ENCODE measurements around the gene RANBP17.

RANBP17 gene

DNA sequence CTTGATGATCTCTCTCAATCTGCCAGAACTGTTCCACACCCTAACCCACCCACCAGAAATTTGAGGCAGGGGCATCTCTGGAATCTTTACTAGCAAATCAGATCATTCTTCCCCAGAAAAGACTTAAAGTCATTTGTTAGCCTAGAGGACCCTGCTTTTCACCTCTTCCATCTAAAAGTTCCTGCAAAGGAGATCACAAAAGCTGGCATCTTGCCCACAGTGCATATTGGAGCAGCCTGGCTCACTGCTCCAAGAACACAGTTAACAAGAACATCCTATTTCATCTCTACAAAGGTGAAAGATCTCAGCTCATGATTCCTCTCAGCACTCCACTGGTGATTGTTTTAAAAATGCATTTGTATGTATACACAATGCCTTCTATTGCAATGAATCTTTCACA is 42.0 kb upstream of the RANBP17 start:
- no peaks in the 10 kb centered on the region for H3K4me1 ChIP-seq (ENCODE audit: control insufficient read depth, insufficient read depth, low read length)
- H3K9me3 ChIP-seq (ENCODE audit: control insufficient read depth, insufficient read depth, low read depth, low read length) = no peaks in the 10 kb centered on the region
- no peak overlapping the region for H3K4me3 ChIP-seq (ENCODE audit: low read depth, low read length)
- TF ChIP-seq ZNF10 (tag by site-specific recombination; IDR thresholded peaks at IDR 0.05) = no peak
- TF ChIP-seq GLIS1 (tag by site-specific recombination; IDR thresholded peaks at IDR 0.05) = no peak
- TF ChIP-seq ZSCAN16 (tag by site-specific recombination; IDR thresholded peaks at IDR 0.05) = no peak
- TF ChIP-seq ZNF174 (tag by site-specific recombination; IDR thresholded peaks at IDR 0.05) = no peak
- ChIA-PET POLR2A (no interaction called here), CTCF (no interaction called here)
- no peak overlapping the region for H3K27ac ChIP-seq (ENCODE audit: extremely low read depth, low read depth, low read length)
- H3K36me3 ChIP-seq (ENCODE audit: control insufficient read depth in 2 of 2, insufficient read depth in 1 of 2, low read length in 2 of 2) = no peaks in the 10 kb centered on the region

DNA sequence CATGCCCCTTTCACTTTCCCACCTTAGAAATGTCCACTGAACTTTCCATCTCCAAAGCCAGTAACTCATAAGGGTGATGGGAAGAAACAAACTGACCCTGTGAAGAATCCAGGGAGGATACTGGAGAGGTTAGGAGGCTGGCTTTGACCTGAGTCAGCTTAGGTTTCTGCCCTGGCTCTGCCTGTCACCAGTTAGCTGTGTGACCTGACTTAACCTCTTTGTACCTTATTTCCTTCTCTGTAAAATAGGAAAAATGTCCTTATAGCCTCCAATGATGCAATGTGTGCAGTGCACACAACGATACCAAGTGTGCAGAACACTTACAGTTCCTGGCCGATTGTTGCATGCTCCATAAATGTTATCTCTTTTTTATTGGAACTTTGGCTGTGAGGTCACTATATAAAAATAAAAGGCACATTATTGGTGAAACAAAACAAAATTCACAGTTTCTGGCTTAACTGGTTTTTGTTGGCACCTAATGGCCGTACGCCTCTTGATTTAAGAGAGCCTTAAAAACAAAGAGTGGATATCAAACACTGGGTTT is 40.5 kb upstream of the RANBP17 start:
- no peaks in the 10 kb centered on the region for H3K4me1 ChIP-seq (ENCODE audit: control insufficient read depth, insufficient read depth, low read length)
- TF ChIP-seq ZSCAN16 (tag by site-specific recombination; IDR thresholded peaks at IDR 0.05) (0 out of 2 replicates have a peak, but pooled peaks have one; percentile 49), ZNF549 (tag by site-specific recombination; IDR thresholded peaks at IDR 0.05) (peak; percentile 46; the same call in 1 of the 2 replicates), FEZF1 (tag by site-specific recombination; IDR thresholded peaks at IDR 0.05) (peak; percentile 24; the same call in 1 of the 2 replicates), ZNF792 (tag by site-specific recombination; IDR thresholded peaks at IDR 0.05) (no peak)
- no peaks in the 10 kb centered on the region for H3K36me3 ChIP-seq (ENCODE audit: control insufficient read depth in 2 of 2, insufficient read depth in 1 of 2, low read length in 2 of 2)
- no peaks in the 10 kb centered on the region for H3K9me3 ChIP-seq (ENCODE audit: control insufficient read depth, insufficient read depth, low read depth, low read length)
- no peak overlapping the region for H3K27ac ChIP-seq (ENCODE audit: extremely low read depth, low read depth, low read length)
- POLR2A ChIA-PET = no interaction called here
- CTCF ChIA-PET = interaction anchor here (0.7 kb wide), 1 partner anchor 183 kb away, joined by 5 read pairs; no protein-coding TSS in a partner anchor
- no peak overlapping the region for H3K4me3 ChIP-seq (ENCODE audit: low read depth, low read length)

DNA sequence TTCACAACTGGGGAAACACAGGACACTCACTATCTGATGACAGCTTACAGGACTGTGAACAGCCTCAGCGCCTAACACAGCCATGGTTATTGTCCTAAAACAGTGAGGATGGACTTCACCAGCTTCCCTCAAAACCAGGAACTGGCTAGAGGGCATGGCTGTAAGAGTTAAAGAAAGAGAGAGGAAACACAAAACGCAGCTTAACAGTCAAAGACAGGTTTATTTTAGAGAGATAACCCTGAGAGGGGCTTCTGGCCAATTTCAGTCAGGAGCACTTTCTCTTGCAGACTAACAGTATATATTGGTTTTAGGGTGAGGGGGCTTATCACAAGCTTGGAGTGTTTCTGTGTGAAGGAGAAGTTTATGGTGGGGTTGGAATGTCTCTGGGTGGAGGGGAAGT is 35.7 kb upstream of the RANBP17 start:
- H3K9me3 ChIP-seq (ENCODE audit: control insufficient read depth, insufficient read depth, low read depth, low read length) = no peaks in the 10 kb centered on the region
- H3K4me3 ChIP-seq (ENCODE audit: low read depth, low read length) = no peak overlapping the region
- ChIA-PET POLR2A (no interaction called here), CTCF (interaction anchor here (1.1 kb wide), 1 partner anchor 17 kb away, joined by 5 read pairs; no protein-coding TSS in a partner anchor)
- no peaks in the 10 kb centered on the region for H3K4me1 ChIP-seq (ENCODE audit: control insufficient read depth, insufficient read depth, low read length)
- H3K27ac ChIP-seq (ENCODE audit: extremely low read depth, low read depth, low read length) = no peak overlapping the region
- H3K36me3 ChIP-seq (ENCODE audit: control insufficient read depth in 2 of 2, insufficient read depth in 1 of 2, low read length in 2 of 2) = no peaks in the 10 kb centered on the region
- TF ChIP-seq SP2 (tag by site-specific recombination; IDR thresholded peaks at IDR 0.05) (no peak), MYNN (tag by site-specific recombination; IDR thresholded peaks at IDR 0.05; ENCODE audit: borderline replicate concordance) (no peak), TRIM28 (IDR thresholded peaks at IDR 0.05; ENCODE audit: borderline replicate concordance, low read length) (peak; percentile 86; the same call in 1 of the 2 replicates), ZNF404 (tag by site-specific recombination; IDR thresholded peaks at IDR 0.05) (no peak), SCRT1 (tag by site-specific recombination; IDR thresholded peaks at IDR 0.05; ENCODE audit: borderline replicate concordance) (no peak), ZNF658 (tag by site-specific recombination; IDR thresholded peaks at IDR 0.05) (no peak), ZFP69B (tag by site-specific recombination; IDR thresholded peaks at IDR 0.05) (no peak), ZSCAN5A (tag by site-specific recombination; IDR thresholded peaks at IDR 0.05) (no peak), ZNF521 (tag by site-specific recombination; IDR thresholded peaks at IDR 0.05) (no peak), SETDB1 (IDR thresholded peaks at IDR 0.05; ENCODE audit: insufficient read length, low read length) (peak; percentile 81), KLF8 (tag by site-specific recombination; IDR thresholded peaks at IDR 0.05) (no peak)
- TF ChIP-seq, protein P1, sequence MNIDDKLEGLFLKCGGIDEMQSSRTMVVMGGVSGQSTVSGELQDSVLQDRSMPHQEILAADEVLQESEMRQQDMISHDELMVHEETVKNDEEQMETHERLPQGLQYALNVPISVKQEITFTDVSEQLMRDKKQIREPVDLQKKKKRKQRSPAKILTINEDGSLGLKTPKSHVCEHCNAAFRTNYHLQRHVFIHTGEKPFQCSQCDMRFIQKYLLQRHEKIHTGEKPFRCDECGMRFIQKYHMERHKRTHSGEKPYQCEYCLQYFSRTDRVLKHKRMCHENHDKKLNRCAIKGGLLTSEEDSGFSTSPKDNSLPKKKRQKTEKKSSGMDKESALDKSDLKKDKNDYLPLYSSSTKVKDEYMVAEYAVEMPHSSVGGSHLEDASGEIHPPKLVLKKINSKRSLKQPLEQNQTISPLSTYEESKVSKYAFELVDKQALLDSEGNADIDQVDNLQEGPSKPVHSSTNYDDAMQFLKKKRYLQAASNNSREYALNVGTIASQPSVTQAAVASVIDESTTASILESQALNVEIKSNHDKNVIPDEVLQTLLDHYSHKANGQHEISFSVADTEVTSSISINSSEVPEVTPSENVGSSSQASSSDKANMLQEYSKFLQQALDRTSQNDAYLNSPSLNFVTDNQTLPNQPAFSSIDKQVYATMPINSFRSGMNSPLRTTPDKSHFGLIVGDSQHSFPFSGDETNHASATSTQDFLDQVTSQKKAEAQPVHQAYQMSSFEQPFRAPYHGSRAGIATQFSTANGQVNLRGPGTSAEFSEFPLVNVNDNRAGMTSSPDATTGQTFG (tag by site-specific recombination; IDR thresholded peaks at IDR 0.05; ENCODE audit: borderline replicate concordance) = no peak
- TF ChIP-seq, protein P2, sequence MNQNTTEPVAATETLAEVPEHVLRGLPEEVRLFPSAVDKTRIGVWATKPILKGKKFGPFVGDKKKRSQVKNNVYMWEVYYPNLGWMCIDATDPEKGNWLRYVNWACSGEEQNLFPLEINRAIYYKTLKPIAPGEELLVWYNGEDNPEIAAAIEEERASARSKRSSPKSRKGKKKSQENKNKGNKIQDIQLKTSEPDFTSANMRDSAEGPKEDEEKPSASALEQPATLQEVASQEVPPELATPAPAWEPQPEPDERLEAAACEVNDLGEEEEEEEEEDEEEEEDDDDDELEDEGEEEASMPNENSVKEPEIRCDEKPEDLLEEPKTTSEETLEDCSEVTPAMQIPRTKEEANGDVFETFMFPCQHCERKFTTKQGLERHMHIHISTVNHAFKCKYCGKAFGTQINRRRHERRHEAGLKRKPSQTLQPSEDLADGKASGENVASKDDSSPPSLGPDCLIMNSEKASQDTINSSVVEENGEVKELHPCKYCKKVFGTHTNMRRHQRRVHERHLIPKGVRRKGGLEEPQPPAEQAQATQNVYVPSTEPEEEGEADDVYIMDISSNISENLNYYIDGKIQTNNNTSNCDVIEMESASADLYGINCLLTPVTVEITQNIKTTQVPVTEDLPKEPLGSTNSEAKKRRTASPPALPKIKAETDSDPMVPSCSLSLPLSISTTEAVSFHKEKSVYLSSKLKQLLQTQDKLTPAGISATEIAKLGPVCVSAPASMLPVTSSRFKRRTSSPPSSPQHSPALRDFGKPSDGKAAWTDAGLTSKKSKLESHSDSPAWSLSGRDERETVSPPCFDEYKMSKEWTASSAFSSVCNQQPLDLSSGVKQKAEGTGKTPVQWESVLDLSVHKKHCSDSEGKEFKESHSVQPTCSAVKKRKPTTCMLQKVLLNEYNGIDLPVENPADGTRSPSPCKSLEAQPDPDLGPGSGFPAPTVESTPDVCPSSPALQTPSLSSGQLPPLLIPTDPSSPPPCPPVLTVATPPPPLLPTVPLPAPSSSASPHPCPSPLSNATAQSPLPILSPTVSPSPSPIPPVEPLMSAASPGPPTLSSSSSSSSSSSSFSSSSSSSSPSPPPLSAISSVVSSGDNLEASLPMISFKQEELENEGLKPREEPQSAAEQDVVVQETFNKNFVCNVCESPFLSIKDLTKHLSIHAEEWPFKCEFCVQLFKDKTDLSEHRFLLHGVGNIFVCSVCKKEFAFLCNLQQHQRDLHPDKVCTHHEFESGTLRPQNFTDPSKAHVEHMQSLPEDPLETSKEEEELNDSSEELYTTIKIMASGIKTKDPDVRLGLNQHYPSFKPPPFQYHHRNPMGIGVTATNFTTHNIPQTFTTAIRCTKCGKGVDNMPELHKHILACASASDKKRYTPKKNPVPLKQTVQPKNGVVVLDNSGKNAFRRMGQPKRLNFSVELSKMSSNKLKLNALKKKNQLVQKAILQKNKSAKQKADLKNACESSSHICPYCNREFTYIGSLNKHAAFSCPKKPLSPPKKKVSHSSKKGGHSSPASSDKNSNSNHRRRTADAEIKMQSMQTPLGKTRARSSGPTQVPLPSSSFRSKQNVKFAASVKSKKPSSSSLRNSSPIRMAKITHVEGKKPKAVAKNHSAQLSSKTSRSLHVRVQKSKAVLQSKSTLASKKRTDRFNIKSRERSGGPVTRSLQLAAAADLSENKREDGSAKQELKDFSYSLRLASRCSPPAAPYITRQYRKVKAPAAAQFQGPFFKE (tag by site-specific recombination; IDR thresholded peaks at IDR 0.05; ENCODE audit: borderline replicate concordance) = no peak
